ENCODE results near the gene ACOXL.

GRCh38 chr2:110958346-110959119, 226.2 kb downstream of the ACOXL start:
- TF ChIP-seq CTCF (IDR thresholded peaks at IDR 0.05; ENCODE audit: extremely low read depth in 1 of 2, insufficient read depth in 1 of 2, low read depth in 1 of 2, low read length in 2 of 2) (no peak), FOS (IDR thresholded peaks at IDR 0.05; ENCODE audit: borderline replicate concordance, insufficient read depth, low read length) (no peak), POLR2A (IDR thresholded peaks at IDR 0.05; ENCODE audit: low read depth, low read length) (no peak), MYC (IDR thresholded peaks at IDR 0.05; ENCODE audit: low read depth, low read length) (no peak), GATA2 (IDR thresholded peaks at IDR 0.05; ENCODE audit: insufficient read depth, insufficient read length, low read depth, low read length) (no peak), POLR2AphosphoS5 (IDR thresholded peaks at IDR 0.05; ENCODE audit: insufficient read depth, low read depth, low read length) (no peak), JUN (IDR thresholded peaks at IDR 0.05; ENCODE audit: borderline replicate concordance, insufficient read depth, insufficient read length, low read depth) (no peak)
